Stimulated activated CD8-positive, alpha-beta memory T cell treated with anti-CD3 and anti-CD28 coated beads, Interleukin-4, amount 100 ng/mL, for 4 hours (primary cell): ENCODE measurements around the gene AREG.

Experiments used
- DNase-seq, 2 donors: peaks; one replicate each; pipeline ENCODE4 v3.0.0-alpha.2; 2020; ENCODE audit warnings: low read depth in 2 of 2, low spot score in 1 of 2

The AREG gene

GRCh38 chr4:74456849-74457395, 12.0 kb downstream of the AREG start:
- no peak for DNase-seq

GRCh38 chr4:74460833-74461232, 15.9 kb downstream of the AREG start:
- DNase-seq, result no peak

- DNase-seq, result no peak
Measured at GRCh38 chr4:74463123-74463522, 18.2 kb downstream of the AREG start.

GRCh38 chr4:74464291-74464690, 19.4 kb downstream of the AREG start:
- DNase-seq, result no peak

GRCh38 chr4:74466242-74466641, 21.3 kb downstream of the AREG start:
- no peak for DNase-seq

GRCh38 chr4:74471264-74471663, 26.3 kb downstream of the AREG start:
- no peak for DNase-seq

GRCh38 chr4:74473155-74473811, 28.3 kb downstream of the AREG start:
- no peak for DNase-seq

GRCh38 chr4:74474345-74475090, 29.6 kb downstream of the AREG start:
- no peak for DNase-seq

- DNase-seq, result no peak
Measured at GRCh38 chr4:74475091-74475800, 30.3 kb downstream of the AREG start.

- DNase-seq, result no peak
Measured at GRCh38 chr4:74475946-74476345, 31.0 kb downstream of the AREG start.

GRCh38 chr4:74479009-74479408, 34.1 kb downstream of the AREG start:
- no peak for DNase-seq

GRCh38 chr4:74480267-74480666, 35.3 kb downstream of the AREG start:
- no peak for DNase-seq

GRCh38 chr4:74481891-74482609, 37.1 kb downstream of the AREG start:
- no peak for DNase-seq

- DNase-seq, result no peak
Measured at GRCh38 chr4:74483226-74483911, 38.4 kb downstream of the AREG start.

- no peak for DNase-seq
Measured at GRCh38 chr4:74486905-74487304, 42.0 kb downstream of the AREG start.

GRCh38 chr4:74487771-74488170, 42.8 kb downstream of the AREG start:
- no peak for DNase-seq

GRCh38 chr4:74490736-74491135, 45.8 kb downstream of the AREG start:
- no peak for DNase-seq

- DNase-seq, result no peak
Measured at GRCh38 chr4:74499986-74500781, 55.2 kb downstream of the AREG start.

- DNase-seq, result no peak
Measured at GRCh38 chr4:74501579-74501978, 56.6 kb downstream of the AREG start.

- DNase-seq, result no peak
Measured at GRCh38 chr4:74503580-74503979, 58.6 kb downstream of the AREG start.
